WERI-Rb-1 (cell line): ENCODE data around the gene DUOX2.
"Not testable (repeated sequence)": the region's sequence is repeated elsewhere in the genome, so short reads cannot be mapped to it uniquely, and the experiment has no call there.

Experiments
- DNase-seq: peaks from one replicate; pipeline ENCODE4 v3.0.0-alpha.2; 2020
- H3K27ac ChIP-seq: fragments of 250-450 bp; sonication (Bioruptor Pico); 2 replicates; pipeline ENCODE4 v1.5.1; 2020; ENCODE audit warnings: mild to moderate bottlenecking, moderate library complexity
- H3K27me3 ChIP-seq: fragments of 250-450 bp; sonication (Bioruptor Pico); 2 replicates; pipeline ENCODE4 v1.5.1; 2021; ENCODE audit warnings: mild to moderate bottlenecking, low read depth, moderate library complexity; ENCODE audit not compliant: insufficient read depth, severe bottlenecking
- H3K36me3 ChIP-seq: fragments of 250-450 bp; sonication (Bioruptor Pico); 2 replicates; pipeline ENCODE4 v1.5.1; 2020; ENCODE audit warnings: mild to moderate bottlenecking, moderate library complexity
- H3K4me3 ChIP-seq: 2 replicates; pipeline ENCODE4 v1.5.1; 2011; ENCODE audit warnings: low read depth, mild to moderate bottlenecking, control low read depth, low read length
- H3K9me3 ChIP-seq: fragments of 250-450 bp; sonication (Bioruptor Pico); 2 replicates; pipeline ENCODE4 v1.5.1; 2021; ENCODE audit warnings: mild to moderate bottlenecking, moderate library complexity; ENCODE audit not compliant: severe bottlenecking
- CTCF ChIP-seq: IDR thresholded peaks from 2 replicates; pipeline ENCODE4 v1.5.1; 2011; ENCODE audit warnings: low read depth, mild to moderate bottlenecking, control low read depth, inconsistent platforms, low read length

Gene DUOX2

GRCh38 chr15:45084163-45084562 lies 29.8 kb downstream of the DUOX2 start:
- no peak for TF ChIP-seq CTCF
- no peak for DNase-seq
- H3K4me3 ChIP-seq = no peak overlapping the region
- no peaks in the 10 kb centered on the region for H3K27me3 ChIP-seq
- no peaks in the 10 kb centered on the region for H3K9me3 ChIP-seq
- H3K27ac ChIP-seq = no peak overlapping the region
- H3K36me3 ChIP-seq = no peaks in the 10 kb centered on the region

- no peaks in the 10 kb centered on the region for H3K36me3 ChIP-seq
- H3K9me3 ChIP-seq = no peaks in the 10 kb centered on the region
- H3K27me3 ChIP-seq = no peaks in the 10 kb centered on the region
- no peak overlapping the region for H3K27ac ChIP-seq
- no peak overlapping the region for H3K4me3 ChIP-seq
- no peak for TF ChIP-seq CTCF
- no peak for DNase-seq
These were observed 30.7 kb downstream of the DUOX2 start for GRCh38 chr15:45083223-45083622.

GRCh38 chr15:45082412-45082811 lies 31.6 kb downstream of the DUOX2 start:
- H3K27me3 ChIP-seq, H3K36me3 ChIP-seq, H3K4me3 ChIP-seq, DNase-seq, H3K9me3 ChIP-seq, H3K27ac ChIP-seq: not testable (repeated sequence)

- H3K36me3 ChIP-seq, DNase-seq, H3K9me3 ChIP-seq, H3K27me3 ChIP-seq, H3K27ac ChIP-seq, H3K4me3 ChIP-seq: not testable (repeated sequence)
These were observed 33.4 kb downstream of the DUOX2 start for GRCh38 chr15:45080593-45080992.

GRCh38 chr15:45079628-45080246 lies 34.2 kb downstream of the DUOX2 start:
- not testable (repeated sequence) for H3K36me3 ChIP-seq, H3K27ac ChIP-seq, H3K9me3 ChIP-seq, H3K4me3 ChIP-seq, H3K27me3 ChIP-seq, DNase-seq

GRCh38 chr15:45079201-45079600 lies 34.8 kb downstream of the DUOX2 start:
- H3K27me3 ChIP-seq, H3K27ac ChIP-seq, H3K9me3 ChIP-seq, DNase-seq, H3K4me3 ChIP-seq, H3K36me3 ChIP-seq: not testable (repeated sequence)

GRCh38 chr15:45077391-45077790 lies 36.6 kb downstream of the DUOX2 start:
- not testable (repeated sequence) for H3K36me3 ChIP-seq, DNase-seq, H3K9me3 ChIP-seq, H3K27ac ChIP-seq, H3K27me3 ChIP-seq, H3K4me3 ChIP-seq

GRCh38 chr15:45075440-45076320 lies 38.3 kb downstream of the DUOX2 start:
- not testable (repeated sequence) for H3K4me3 ChIP-seq, H3K36me3 ChIP-seq, H3K27ac ChIP-seq, H3K27me3 ChIP-seq, H3K9me3 ChIP-seq, DNase-seq

- not testable (repeated sequence) for H3K27me3 ChIP-seq, H3K27ac ChIP-seq
These were observed 40.4 kb downstream of the DUOX2 start for GRCh38 chr15:45073602-45074001.

GRCh38 chr15:45069942-45070360 lies 44.0 kb downstream of the DUOX2 start:
- DNase-seq, H3K27ac ChIP-seq, H3K9me3 ChIP-seq, H3K36me3 ChIP-seq, H3K4me3 ChIP-seq, H3K27me3 ChIP-seq: not testable (repeated sequence)

More at GRCh38 chr15:45073602-45074001, 40.4 kb downstream of the DUOX2 start:
- DNase-seq, H3K9me3 ChIP-seq, H3K4me3 ChIP-seq, H3K36me3 ChIP-seq: not testable (repeated sequence)
